Nephron (organoid): ENCODE measurements around the gene SLC39A6.
"Not testable (repeated sequence)": the region's sequence is repeated elsewhere in the genome, so short reads cannot be mapped to it uniquely, and the experiment has no call there.

Experiments used
- H3K27ac Mint-ChIP-seq, 3 experiments: 2 replicates each; pipeline ENCODE4 v1.8.0; 2020; ENCODE audit warnings: mixed read lengths in 3 of 3, mild to moderate bottlenecking in 2 of 3, moderate library complexity in 1 of 3
- H3K27me3 Mint-ChIP-seq: 2 replicates; pipeline ENCODE4 v1.8.0; 2021; ENCODE audit warnings: low read depth, mild to moderate bottlenecking, moderate library complexity, mixed read lengths
- H3K36me3 Mint-ChIP-seq: 2 replicates; pipeline ENCODE4 v1.8.0; 2020; ENCODE audit warnings: low read depth, mixed read lengths
- H3K4me1 Mint-ChIP-seq: 2 replicates; pipeline ENCODE4 v1.8.0; 2020; ENCODE audit warnings: mixed read lengths
- H3K4me3 Mint-ChIP-seq, 3 experiments: 2 replicates each; pipeline ENCODE4 v1.8.0; 2020; ENCODE audit warnings: mild to moderate bottlenecking in 3 of 3, mixed read lengths in 3 of 3, moderate library complexity in 2 of 3
- H3K9me3 Mint-ChIP-seq: 2 replicates; pipeline ENCODE4 v1.8.0; 2020; ENCODE audit warnings: mixed read lengths
- TF ChIP-seq, protein P1 (sequence below), 3 experiments: fragments of 200-600 bp; sonication (generic); IDR thresholded peaks; one replicate each; pipeline ENCODE4 v1.5.0; 2021; ENCODE audit warnings: antibody characterized with exemption in 3 of 3; ENCODE audit not compliant: unreplicated experiment in 3 of 3

Gene SLC39A6

GRCh38 chr18:36169938-36170337 lies 40.8 kb upstream of the SLC39A6 start:
- TF ChIP-seq, protein P1, sequence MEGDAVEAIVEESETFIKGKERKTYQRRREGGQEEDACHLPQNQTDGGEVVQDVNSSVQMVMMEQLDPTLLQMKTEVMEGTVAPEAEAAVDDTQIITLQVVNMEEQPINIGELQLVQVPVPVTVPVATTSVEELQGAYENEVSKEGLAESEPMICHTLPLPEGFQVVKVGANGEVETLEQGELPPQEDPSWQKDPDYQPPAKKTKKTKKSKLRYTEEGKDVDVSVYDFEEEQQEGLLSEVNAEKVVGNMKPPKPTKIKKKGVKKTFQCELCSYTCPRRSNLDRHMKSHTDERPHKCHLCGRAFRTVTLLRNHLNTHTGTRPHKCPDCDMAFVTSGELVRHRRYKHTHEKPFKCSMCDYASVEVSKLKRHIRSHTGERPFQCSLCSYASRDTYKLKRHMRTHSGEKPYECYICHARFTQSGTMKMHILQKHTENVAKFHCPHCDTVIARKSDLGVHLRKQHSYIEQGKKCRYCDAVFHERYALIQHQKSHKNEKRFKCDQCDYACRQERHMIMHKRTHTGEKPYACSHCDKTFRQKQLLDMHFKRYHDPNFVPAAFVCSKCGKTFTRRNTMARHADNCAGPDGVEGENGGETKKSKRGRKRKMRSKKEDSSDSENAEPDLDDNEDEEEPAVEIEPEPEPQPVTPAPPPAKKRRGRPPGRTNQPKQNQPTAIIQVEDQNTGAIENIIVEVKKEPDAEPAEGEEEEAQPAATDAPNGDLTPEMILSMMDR (IDR thresholded peaks at IDR 0.05; ENCODE audit: unreplicated experiment in 3 of 3) = no peak
- no peaks in the 10 kb centered on the region for H3K4me1 Mint-ChIP-seq
- H3K27ac Mint-ChIP-seq = no peak overlapping the region
- no peaks in the 10 kb centered on the region for H3K9me3 Mint-ChIP-seq
- no peak overlapping the region for H3K4me3 Mint-ChIP-seq
- no peaks in the 10 kb centered on the region for H3K27me3 Mint-ChIP-seq
- H3K36me3 Mint-ChIP-seq = peaks cover 62% of the 10 kb centered on the region

DNA sequence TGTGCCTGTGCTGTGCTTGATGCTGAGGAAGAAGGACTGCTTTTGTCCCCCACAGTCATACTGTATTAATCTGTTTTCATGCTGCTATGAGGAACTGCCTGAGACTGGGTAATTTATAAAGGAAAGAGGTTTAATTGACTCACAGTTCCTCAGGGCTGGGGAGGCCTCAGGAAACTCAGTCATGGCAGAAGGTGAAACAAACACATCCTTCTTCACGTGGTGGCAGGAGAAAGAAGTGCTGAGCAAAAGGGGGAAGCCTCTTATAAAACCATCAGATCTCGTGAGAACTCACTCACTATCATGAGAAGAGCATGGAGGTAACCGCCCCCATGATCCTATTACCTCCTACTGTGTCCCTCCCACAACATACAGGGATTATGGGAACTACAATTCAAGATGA lies 39.2 kb upstream of the SLC39A6 start:
- H3K36me3 Mint-ChIP-seq = peaks cover 74% of the 10 kb centered on the region

DNA sequence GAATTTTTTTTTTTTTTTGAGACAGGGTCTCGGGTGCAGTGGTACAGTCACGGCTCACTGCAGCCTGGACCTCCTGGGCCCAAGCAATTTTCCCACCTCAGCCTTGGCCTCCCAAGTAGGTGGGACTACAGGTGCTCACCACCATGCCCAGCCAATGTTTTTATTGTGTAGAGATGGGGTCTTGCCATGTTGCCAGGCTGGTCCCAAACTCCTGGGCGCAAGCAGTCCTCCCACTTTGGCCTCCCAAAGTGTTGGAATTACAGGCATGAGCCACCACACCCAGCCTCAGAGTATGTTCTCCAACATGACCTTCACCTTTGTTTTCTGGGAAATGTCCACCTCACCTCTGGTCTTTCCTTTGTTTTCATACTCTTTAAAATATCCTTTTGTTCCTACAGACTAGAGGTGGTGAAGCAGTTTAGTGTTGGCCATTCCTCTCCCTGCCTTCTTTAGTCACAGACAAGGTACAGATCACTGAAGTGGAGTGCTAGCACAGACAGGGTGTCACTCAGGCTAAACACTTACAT lies 38.6 kb upstream of the SLC39A6 start:
- Mint-ChIP-seq H3K4me3 (no peak overlapping the region), H3K27ac (no peak overlapping the region), H3K36me3 (peaks cover 79% of the 10 kb centered on the region), H3K9me3 (no peaks in the 10 kb centered on the region), H3K4me1 (no peaks in the 10 kb centered on the region), H3K27me3 (no peaks in the 10 kb centered on the region)
- TF ChIP-seq, protein P1 (IDR thresholded peaks at IDR 0.05; ENCODE audit: unreplicated experiment in 3 of 3) = no peak

More for the DNA sequence above, 39.2 kb upstream of the SLC39A6 start:
- not testable (repeated sequence) for H3K4me1 Mint-ChIP-seq, H3K4me3 Mint-ChIP-seq, H3K27me3 Mint-ChIP-seq, H3K27ac Mint-ChIP-seq, H3K9me3 Mint-ChIP-seq

DNA sequence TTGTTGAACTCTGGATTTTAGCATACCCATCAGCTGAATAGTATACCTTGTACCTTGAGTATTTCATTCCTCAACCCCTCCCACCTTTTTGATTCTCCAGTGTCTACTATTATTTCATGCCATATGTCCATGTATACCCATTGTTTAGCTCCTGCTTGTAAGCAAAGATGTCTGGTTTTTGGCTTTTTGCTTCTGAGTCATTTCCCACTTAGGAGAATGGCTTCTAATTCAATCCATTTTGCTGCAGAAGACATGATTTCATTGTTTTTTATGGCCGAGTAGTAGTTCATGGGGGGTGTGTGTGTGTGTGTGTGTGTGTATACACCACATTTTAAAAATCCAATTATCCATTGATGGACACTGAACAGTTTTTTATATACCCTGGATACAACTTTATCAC lies 33.8 kb upstream of the SLC39A6 start:
- H3K36me3 Mint-ChIP-seq = peaks cover 80% of the 10 kb centered on the region
- H3K9me3 Mint-ChIP-seq = no peaks in the 10 kb centered on the region
- H3K27ac Mint-ChIP-seq = no peak overlapping the region
- H3K4me3 Mint-ChIP-seq = no peak overlapping the region
- H3K4me1 Mint-ChIP-seq = no peaks in the 10 kb centered on the region
- H3K27me3 Mint-ChIP-seq = no peaks in the 10 kb centered on the region
- TF ChIP-seq, protein P1 (IDR thresholded peaks at IDR 0.05; ENCODE audit: unreplicated experiment in 3 of 3) = no peak

- no peak overlapping the region for H3K27ac Mint-ChIP-seq
- no peak overlapping the region for H3K4me3 Mint-ChIP-seq
- no peaks in the 10 kb centered on the region for H3K4me1 Mint-ChIP-seq
- no peaks in the 10 kb centered on the region for H3K9me3 Mint-ChIP-seq
- H3K36me3 Mint-ChIP-seq = peaks cover 79% of the 10 kb centered on the region
- no peaks in the 10 kb centered on the region for H3K27me3 Mint-ChIP-seq
- TF ChIP-seq, protein P1 (IDR thresholded peaks at IDR 0.05; ENCODE audit: unreplicated experiment in 3 of 3) = no peak
Measured at GRCh38 chr18:36160959-36161371, 31.8 kb upstream of the SLC39A6 start.

DNA sequence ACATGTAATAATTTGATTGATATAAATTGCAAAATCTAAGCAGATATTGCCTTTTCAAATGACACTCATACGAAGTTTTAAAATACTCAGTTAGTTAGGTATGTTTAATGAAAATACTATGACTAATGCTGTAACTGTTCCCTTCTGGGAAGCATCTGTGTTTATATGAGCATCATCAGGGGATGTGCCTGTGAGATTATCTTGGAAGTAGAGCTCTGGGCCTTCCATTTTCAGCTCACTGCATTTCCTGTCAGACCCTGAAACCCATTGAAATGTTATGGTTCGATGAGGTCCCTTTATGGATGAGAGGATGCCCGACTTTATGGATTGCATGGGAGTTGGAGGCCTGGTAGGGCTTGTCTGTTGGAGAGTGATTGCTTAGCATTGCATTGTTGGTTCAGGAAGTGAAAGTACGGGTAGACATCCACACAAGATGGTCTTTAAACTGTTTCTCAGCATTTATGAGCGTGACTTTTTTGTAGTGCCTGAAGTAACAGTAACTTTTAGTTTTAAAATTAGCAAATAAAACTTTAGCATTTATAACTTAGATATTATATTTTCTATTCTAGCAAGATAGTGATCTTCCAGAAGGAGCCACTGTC lies 29.2 kb upstream of the SLC39A6 start:
- Mint-ChIP-seq H3K27ac (no peak overlapping the region), H3K4me1 (peaks cover under 1% of the 10 kb centered on the region), H3K27me3 (no peaks in the 10 kb centered on the region), H3K9me3 (no peaks in the 10 kb centered on the region), H3K36me3 (peaks cover 68% of the 10 kb centered on the region), H3K4me3 (no peak overlapping the region)
- TF ChIP-seq, protein P1 (IDR thresholded peaks at IDR 0.05; ENCODE audit: unreplicated experiment in 3 of 3) = no peak
